ENCODE results near the gene ARHGEF26.

DNA sequence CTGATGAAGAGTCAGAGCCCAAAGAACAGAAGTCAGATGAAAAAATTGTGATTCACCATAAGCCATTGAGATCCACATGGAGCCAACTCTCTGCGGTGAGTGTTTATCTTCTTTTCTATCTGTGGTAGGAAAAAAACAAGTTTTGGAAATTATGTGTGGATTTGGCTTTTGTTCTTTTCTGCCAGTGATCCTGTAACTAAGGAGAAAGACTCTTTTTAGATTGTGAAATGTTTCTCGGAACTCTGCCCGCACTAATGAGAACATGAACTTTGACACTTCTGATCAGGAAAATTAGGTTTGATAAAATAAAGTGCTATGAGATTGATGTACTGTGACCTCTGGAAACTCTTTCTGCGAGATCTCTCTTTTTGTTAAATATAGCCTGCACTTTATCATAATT is 8.4 kb downstream of the ARHGEF26 start:
- no peak for TF ChIP-seq POLR2A (IDR thresholded peaks at IDR 0.05; ENCODE audit: low read depth, low read length)
- TF ChIP-seq POLR2AphosphoS5 (IDR thresholded peaks at IDR 0.05; ENCODE audit: low read depth, low read length): no peak
- no peak for TF ChIP-seq SPI1 (IDR thresholded peaks at IDR 0.05; ENCODE audit: low read depth, low read length)
- TF ChIP-seq TAF1 (IDR thresholded peaks at IDR 0.05; ENCODE audit: low read depth, low read length): no peak
- TF ChIP-seq PAX5 (IDR thresholded peaks at IDR 0.05; ENCODE audit: insufficient read depth, low read length, severe bottlenecking): no peak
